ENCODE results near the gene CELF3. TPM values are rescaled to one million over a fixed set of nuclear protein-coding genes. Genes with fewer than 3 reads are reported as not detected.

Gene CELF3
- total RNA-seq, 1 experiment from 2014 or later = not detected

- Histone ChIP-seq H3K27ac (ENCODE audit: low read length) (no peak overlapping the region), H3K4me3 (ENCODE audit: low read depth in 2 of 2, low read length in 2 of 2) (no peak overlapping the region), H3K36me3 (ENCODE audit: control insufficient read depth, insufficient read depth, low read length) (no peaks in the 10 kb centered on the region), H3K9me3 (ENCODE audit: control insufficient read depth, insufficient read depth, low read depth, low read length) (no peaks in the 10 kb centered on the region), H3K27me3 (ENCODE audit: control insufficient read depth, insufficient read depth, low read length) (no peaks in the 10 kb centered on the region; the same call in 1 of the 2 replicates), H3K4me1 (ENCODE audit: control insufficient read depth, insufficient read depth, low read length) (no peaks in the 10 kb centered on the region; the same call in 1 of the 2 replicates)
- CTCF ChIA-PET = no interaction called here
- BruUV-seq (replicated peaks) = no TSS peak
- in situ Hi-C loops (cut with HindIII; ENCODE audit: low pct_unique_long_range_greater_than_20kb, low sequenced_read_pairs) (no loop called here), intact Hi-C loops (cut with micrococcal nuclease; ENCODE audit: unreplicated experiment) (no loop called here)
- POLR2A ChIA-PET = no interaction called here
- no peak for ATAC-seq
- no peak for DNase-seq (ENCODE audit: low read depth, low spot score)
- TF ChIP-seq, protein P1, sequence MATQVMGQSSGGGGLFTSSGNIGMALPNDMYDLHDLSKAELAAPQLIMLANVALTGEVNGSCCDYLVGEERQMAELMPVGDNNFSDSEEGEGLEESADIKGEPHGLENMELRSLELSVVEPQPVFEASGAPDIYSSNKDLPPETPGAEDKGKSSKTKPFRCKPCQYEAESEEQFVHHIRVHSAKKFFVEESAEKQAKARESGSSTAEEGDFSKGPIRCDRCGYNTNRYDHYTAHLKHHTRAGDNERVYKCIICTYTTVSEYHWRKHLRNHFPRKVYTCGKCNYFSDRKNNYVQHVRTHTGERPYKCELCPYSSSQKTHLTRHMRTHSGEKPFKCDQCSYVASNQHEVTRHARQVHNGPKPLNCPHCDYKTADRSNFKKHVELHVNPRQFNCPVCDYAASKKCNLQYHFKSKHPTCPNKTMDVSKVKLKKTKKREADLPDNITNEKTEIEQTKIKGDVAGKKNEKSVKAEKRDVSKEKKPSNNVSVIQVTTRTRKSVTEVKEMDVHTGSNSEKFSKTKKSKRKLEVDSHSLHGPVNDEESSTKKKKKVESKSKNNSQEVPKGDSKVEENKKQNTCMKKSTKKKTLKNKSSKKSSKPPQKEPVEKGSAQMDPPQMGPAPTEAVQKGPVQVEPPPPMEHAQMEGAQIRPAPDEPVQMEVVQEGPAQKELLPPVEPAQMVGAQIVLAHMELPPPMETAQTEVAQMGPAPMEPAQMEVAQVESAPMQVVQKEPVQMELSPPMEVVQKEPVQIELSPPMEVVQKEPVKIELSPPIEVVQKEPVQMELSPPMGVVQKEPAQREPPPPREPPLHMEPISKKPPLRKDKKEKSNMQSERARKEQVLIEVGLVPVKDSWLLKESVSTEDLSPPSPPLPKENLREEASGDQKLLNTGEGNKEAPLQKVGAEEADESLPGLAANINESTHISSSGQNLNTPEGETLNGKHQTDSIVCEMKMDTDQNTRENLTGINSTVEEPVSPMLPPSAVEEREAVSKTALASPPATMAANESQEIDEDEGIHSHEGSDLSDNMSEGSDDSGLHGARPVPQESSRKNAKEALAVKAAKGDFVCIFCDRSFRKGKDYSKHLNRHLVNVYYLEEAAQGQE (IDR thresholded peaks at IDR 0.05; ENCODE audit: insufficient read depth in 1 of 2, low read depth in 2 of 2, low read length in 1 of 2) = no peak
- TF ChIP-seq POLR2AphosphoS5 (IDR thresholded peaks at IDR 0.05; ENCODE audit: low read depth, low read length) (no peak), SIN3A (IDR thresholded peaks at IDR 0.05; ENCODE audit: borderline replicate concordance, insufficient read depth, low read depth, low read length) (no peak), TCF7L2 (IDR thresholded peaks at IDR 0.05; ENCODE audit: low read depth, low read length) (no peak)
- TF ChIP-seq, protein P2, sequence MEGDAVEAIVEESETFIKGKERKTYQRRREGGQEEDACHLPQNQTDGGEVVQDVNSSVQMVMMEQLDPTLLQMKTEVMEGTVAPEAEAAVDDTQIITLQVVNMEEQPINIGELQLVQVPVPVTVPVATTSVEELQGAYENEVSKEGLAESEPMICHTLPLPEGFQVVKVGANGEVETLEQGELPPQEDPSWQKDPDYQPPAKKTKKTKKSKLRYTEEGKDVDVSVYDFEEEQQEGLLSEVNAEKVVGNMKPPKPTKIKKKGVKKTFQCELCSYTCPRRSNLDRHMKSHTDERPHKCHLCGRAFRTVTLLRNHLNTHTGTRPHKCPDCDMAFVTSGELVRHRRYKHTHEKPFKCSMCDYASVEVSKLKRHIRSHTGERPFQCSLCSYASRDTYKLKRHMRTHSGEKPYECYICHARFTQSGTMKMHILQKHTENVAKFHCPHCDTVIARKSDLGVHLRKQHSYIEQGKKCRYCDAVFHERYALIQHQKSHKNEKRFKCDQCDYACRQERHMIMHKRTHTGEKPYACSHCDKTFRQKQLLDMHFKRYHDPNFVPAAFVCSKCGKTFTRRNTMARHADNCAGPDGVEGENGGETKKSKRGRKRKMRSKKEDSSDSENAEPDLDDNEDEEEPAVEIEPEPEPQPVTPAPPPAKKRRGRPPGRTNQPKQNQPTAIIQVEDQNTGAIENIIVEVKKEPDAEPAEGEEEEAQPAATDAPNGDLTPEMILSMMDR (IDR thresholded peaks at IDR 0.05) = no peak
These were observed 2.7 kb downstream of the CELF3 start for GRCh38 chr1:151713874-151714273.

- ChIA-PET CTCF (no interaction called here), POLR2A (no interaction called here)
- ATAC-seq (no peak), DNase-seq (ENCODE audit: low read depth, low spot score) (no peak)
- Histone ChIP-seq H3K9me3 (ENCODE audit: control insufficient read depth, insufficient read depth, low read depth, low read length) (no peaks in the 10 kb centered on the region), H3K36me3 (ENCODE audit: control insufficient read depth, insufficient read depth, low read length) (no peaks in the 10 kb centered on the region), H3K27me3 (ENCODE audit: control insufficient read depth, insufficient read depth, low read length) (no peaks in the 10 kb centered on the region; the same call in 1 of the 2 replicates), H3K27ac (ENCODE audit: low read length) (no peak overlapping the region), H3K4me1 (ENCODE audit: control insufficient read depth, insufficient read depth, low read length) (no peaks in the 10 kb centered on the region; the same call in 1 of the 2 replicates), H3K4me3 (ENCODE audit: low read depth in 2 of 2, low read length in 2 of 2) (no peak overlapping the region)
- no TSS peak for BruUV-seq (replicated peaks)
- in situ Hi-C loops (cut with HindIII; ENCODE audit: low pct_unique_long_range_greater_than_20kb, low sequenced_read_pairs) = no loop called here
- intact Hi-C loops (cut with micrococcal nuclease; ENCODE audit: unreplicated experiment) = no loop called here
- TF ChIP-seq SIN3A (IDR thresholded peaks at IDR 0.05; ENCODE audit: borderline replicate concordance, insufficient read depth, low read depth, low read length) = no peak
- no peak for TF ChIP-seq TCF7L2 (IDR thresholded peaks at IDR 0.05; ENCODE audit: low read depth, low read length)
- TF ChIP-seq, protein P2 (IDR thresholded peaks at IDR 0.05) = no peak
- TF ChIP-seq, protein P1 (IDR thresholded peaks at IDR 0.05; ENCODE audit: insufficient read depth in 1 of 2, low read depth in 2 of 2, low read length in 1 of 2) = no peak
- TF ChIP-seq POLR2AphosphoS5 (IDR thresholded peaks at IDR 0.05; ENCODE audit: low read depth, low read length) = no peak
These were observed 3.6 kb downstream of the CELF3 start for GRCh38 chr1:151713044-151713443.

Data from Panc1 (cell line).